Astrocyte (in vitro differentiated cells and primary cell): ENCODE results near the gene OCA2. TPM values are rescaled to one million over a fixed set of nuclear protein-coding genes. Genes with fewer than 3 reads are reported as not detected.

Experiments
- DNase-seq: peaks from one replicate; pipeline ENCODE4 v3.0.0-alpha.2; 2010; ENCODE audit warnings: low read depth
- FAIRE-seq: peaks from 2 replicates; lab custom pipeline; 2011; peaks lifted over from hg19 to GRCh38; lab: Jason Lieb, UNC
- H2AFZ ChIP-seq: 2 replicates; pipeline ENCODE4 v1.6.0; 2012; ENCODE audit warnings: low read depth, low read length, inconsistent platforms
- H3K27ac ChIP-seq: 2 replicates; pipeline ENCODE4 v1.5.1; 2011; ENCODE audit warnings: low read depth, low read length, inconsistent platforms
- H3K27me3 ChIP-seq: 2 replicates; pipeline ENCODE4 v1.6.0; 2011; ENCODE audit warnings: low read length, inconsistent platforms; ENCODE audit not compliant: insufficient read depth
- H3K36me3 ChIP-seq: 2 replicates; pipeline ENCODE4 v1.5.1; 2011; ENCODE audit warnings: low read length, inconsistent platforms; ENCODE audit not compliant: insufficient read depth
- H3K4me1 ChIP-seq: 2 replicates; pipeline ENCODE4 v1.5.1; 2011; ENCODE audit warnings: low read length, inconsistent platforms; ENCODE audit not compliant: insufficient read depth
- H3K4me2 ChIP-seq: 2 replicates; pipeline ENCODE4 v1.6.0; 2012; ENCODE audit warnings: low read length, inconsistent platforms
- H3K4me3 ChIP-seq: 2 replicates; pipeline ENCODE4 v1.5.1; 2011; ENCODE audit warnings: low read depth, mild to moderate bottlenecking, low read length, inconsistent platforms; ENCODE audit not compliant: insufficient read depth
- H3K79me2 ChIP-seq: 2 replicates; pipeline ENCODE4 v1.6.0; 2012; ENCODE audit warnings: mild to moderate bottlenecking, low read length, inconsistent platforms; ENCODE audit not compliant: insufficient read depth
- H3K9ac ChIP-seq: 2 replicates; pipeline ENCODE4 v1.6.0; 2012; ENCODE audit warnings: mild to moderate bottlenecking, low read length, inconsistent platforms
- H3K9me3 ChIP-seq: 2 replicates; pipeline ENCODE4 v1.5.1; 2012; ENCODE audit warnings: low read depth, mild to moderate bottlenecking, low read length, inconsistent platforms; ENCODE audit not compliant: insufficient read depth
- H4K20me1 ChIP-seq: 2 replicates; pipeline ENCODE4 v1.6.0; 2012; ENCODE audit warnings: low read length, inconsistent platforms; ENCODE audit not compliant: insufficient read depth
- H3K27ac Mint-ChIP-seq: one replicate; pipeline ENCODE4 v1.8.0; 2021; ENCODE audit warnings: mild to moderate bottlenecking, mixed read lengths; ENCODE audit not compliant: unreplicated experiment
- H3K27me3 Mint-ChIP-seq: one replicate; pipeline ENCODE4 v1.8.0; 2021; ENCODE audit warnings: low read depth, mixed read lengths; ENCODE audit not compliant: unreplicated experiment
- H3K36me3 Mint-ChIP-seq: one replicate; pipeline ENCODE4 v1.8.0; 2021; ENCODE audit warnings: low read depth, mixed read lengths; ENCODE audit not compliant: unreplicated experiment
- H3K4me1 Mint-ChIP-seq: one replicate; pipeline ENCODE4 v1.8.0; 2021; ENCODE audit warnings: low read depth, mixed read lengths; ENCODE audit not compliant: unreplicated experiment
- H3K4me3 Mint-ChIP-seq: one replicate; pipeline ENCODE4 v1.8.0; 2021; ENCODE audit warnings: mild to moderate bottlenecking, moderate library complexity, mixed read lengths; ENCODE audit not compliant: unreplicated experiment
- H3K9me3 Mint-ChIP-seq: one replicate; pipeline ENCODE4 v1.8.0; 2021; ENCODE audit warnings: mild to moderate bottlenecking, mixed read lengths; ENCODE audit not compliant: unreplicated experiment
- EZH2 ChIP-seq: IDR thresholded peaks from 2 replicates; pipeline ENCODE4 v1.6.1; 2012; ENCODE audit warnings: mild to moderate bottlenecking, low read length, inconsistent platforms; ENCODE audit not compliant: insufficient read depth
- total RNA-seq: library from RNA; stranded (reverse); gene quantifications from 2 replicates; pipeline ENCODE4 v1.2.1, GENCODE V29; 2021
- TF ChIP-seq, protein P1 (sequence below): IDR thresholded peaks from 2 replicates; pipeline ENCODE4 v1.5.1; 2011; ENCODE audit warnings: low read depth, mild to moderate bottlenecking, inconsistent platforms, low read length, moderate library complexity; ENCODE audit not compliant: insufficient read depth

OCA2 gene
- total RNA-seq, 1 donor from 2014 or later = 2.9 TPM

GRCh38 chr15:28006116-28006905, 92.8 kb downstream of the OCA2 start:
- no peaks in the 10 kb centered on the region for H3K27me3 ChIP-seq
- no peak overlapping the region for H3K27ac ChIP-seq
- peaks cover 7% of the 10 kb centered on the region for H3K27me3 Mint-ChIP-seq
- H3K4me2 ChIP-seq = no peak overlapping the region
- no peaks in the 10 kb centered on the region for H3K36me3 ChIP-seq
- H3K9me3 Mint-ChIP-seq = peaks cover 3% of the 10 kb centered on the region
- no peaks in the 10 kb centered on the region for H3K9me3 ChIP-seq
- TF ChIP-seq, protein P1, sequence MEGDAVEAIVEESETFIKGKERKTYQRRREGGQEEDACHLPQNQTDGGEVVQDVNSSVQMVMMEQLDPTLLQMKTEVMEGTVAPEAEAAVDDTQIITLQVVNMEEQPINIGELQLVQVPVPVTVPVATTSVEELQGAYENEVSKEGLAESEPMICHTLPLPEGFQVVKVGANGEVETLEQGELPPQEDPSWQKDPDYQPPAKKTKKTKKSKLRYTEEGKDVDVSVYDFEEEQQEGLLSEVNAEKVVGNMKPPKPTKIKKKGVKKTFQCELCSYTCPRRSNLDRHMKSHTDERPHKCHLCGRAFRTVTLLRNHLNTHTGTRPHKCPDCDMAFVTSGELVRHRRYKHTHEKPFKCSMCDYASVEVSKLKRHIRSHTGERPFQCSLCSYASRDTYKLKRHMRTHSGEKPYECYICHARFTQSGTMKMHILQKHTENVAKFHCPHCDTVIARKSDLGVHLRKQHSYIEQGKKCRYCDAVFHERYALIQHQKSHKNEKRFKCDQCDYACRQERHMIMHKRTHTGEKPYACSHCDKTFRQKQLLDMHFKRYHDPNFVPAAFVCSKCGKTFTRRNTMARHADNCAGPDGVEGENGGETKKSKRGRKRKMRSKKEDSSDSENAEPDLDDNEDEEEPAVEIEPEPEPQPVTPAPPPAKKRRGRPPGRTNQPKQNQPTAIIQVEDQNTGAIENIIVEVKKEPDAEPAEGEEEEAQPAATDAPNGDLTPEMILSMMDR = no peak
- TF ChIP-seq EZH2 = no peak
- no peak overlapping the region for H3K9ac ChIP-seq
- H3K4me3 ChIP-seq = no peak overlapping the region
- H3K4me3 Mint-ChIP-seq = no peak overlapping the region
- no peak for FAIRE-seq
- no peaks in the 10 kb centered on the region for H4K20me1 ChIP-seq
- peaks cover 3% of the 10 kb centered on the region for H3K4me1 Mint-ChIP-seq
- H3K27ac Mint-ChIP-seq = no peak overlapping the region
- peak; percentile 36 for DNase-seq
- no peaks in the 10 kb centered on the region for H3K79me2 ChIP-seq
- no peaks in the 10 kb centered on the region for H3K4me1 ChIP-seq
- H3K36me3 Mint-ChIP-seq = peaks cover 2% of the 10 kb centered on the region
- H2AFZ ChIP-seq = no peak overlapping the region

DNA sequence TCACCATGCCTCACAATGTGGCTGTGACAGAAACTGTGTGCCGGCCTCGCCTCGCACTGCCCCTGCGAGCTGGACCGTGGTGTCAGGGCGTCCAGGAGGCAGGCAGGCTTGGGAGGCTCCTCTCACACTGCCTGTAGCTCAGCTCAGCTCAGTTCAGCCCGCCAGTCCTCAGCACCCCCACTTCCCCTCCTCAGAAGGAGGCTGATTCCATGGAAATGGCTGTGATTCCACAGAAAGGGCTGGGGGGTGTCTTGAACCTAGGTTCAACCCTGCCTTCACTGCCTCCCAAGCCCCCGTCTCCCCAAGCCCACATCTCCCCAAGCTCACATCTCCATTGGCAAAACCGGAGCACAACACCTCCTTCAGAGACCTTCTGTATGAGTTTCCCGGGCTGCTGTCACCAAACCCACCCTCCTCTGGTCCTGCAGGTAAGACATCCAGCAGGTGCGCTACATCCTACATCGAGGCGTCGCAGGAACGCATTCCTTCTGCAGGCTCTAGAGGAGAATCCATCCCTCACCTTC, 94.0 kb downstream of the OCA2 start:
- DNase-seq (no peak), FAIRE-seq (no peak)
- Mint-ChIP-seq H3K27ac (no peak overlapping the region), H3K4me3 (no peak overlapping the region), H3K4me1 (peaks cover 3% of the 10 kb centered on the region), H3K27me3 (peaks cover 7% of the 10 kb centered on the region), H3K36me3 (peaks cover 2% of the 10 kb centered on the region), H3K9me3 (peaks cover 2% of the 10 kb centered on the region)
- no peaks in the 10 kb centered on the region for H3K36me3 ChIP-seq
- no peak overlapping the region for H3K4me2 ChIP-seq
- H3K9me3 ChIP-seq = no peaks in the 10 kb centered on the region
- TF ChIP-seq, protein P1 = no peak
- no peak for TF ChIP-seq EZH2
- no peaks in the 10 kb centered on the region for H3K27me3 ChIP-seq
- H3K9ac ChIP-seq = no peak overlapping the region
- no peaks in the 10 kb centered on the region for H3K4me1 ChIP-seq
- H2AFZ ChIP-seq = no peak overlapping the region
- no peak overlapping the region for H3K27ac ChIP-seq
- H3K79me2 ChIP-seq = no peaks in the 10 kb centered on the region
- no peak overlapping the region for H3K4me3 ChIP-seq
- no peaks in the 10 kb centered on the region for H4K20me1 ChIP-seq
